COLO829 (cell line): ENCODE data around the gene TAS2R20.
"Not testable (repeated sequence)": the region's sequence is repeated elsewhere in the genome, so short reads cannot be mapped to it uniquely, and the experiment has no call there.

ENCODE experiments used
- DNase-seq: peaks from one replicate; pipeline ENCODE4 v3.0.0; 2012; ENCODE audit warnings: low spot score

The TAS2R20 gene, protein sequence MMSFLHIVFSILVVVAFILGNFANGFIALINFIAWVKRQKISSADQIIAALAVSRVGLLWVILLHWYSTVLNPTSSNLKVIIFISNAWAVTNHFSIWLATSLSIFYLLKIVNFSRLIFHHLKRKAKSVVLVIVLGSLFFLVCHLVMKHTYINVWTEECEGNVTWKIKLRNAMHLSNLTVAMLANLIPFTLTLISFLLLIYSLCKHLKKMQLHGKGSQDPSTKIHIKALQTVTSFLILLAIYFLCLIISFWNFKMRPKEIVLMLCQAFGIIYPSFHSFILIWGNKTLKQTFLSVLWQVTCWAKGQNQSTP

GRCh38 chr12:10998204-10998603, at the start of gene TAS2R20:
Gene TAS2R20, minus strand, starts transcription at chr12:10998304. Its CDS starts 429 bp downstream, at chr12:10997875.
- DNase-seq: no peak

GRCh38 chr12:11041366-11041765, 43.3 kb upstream of the TAS2R20 start:
- not testable (repeated sequence) for DNase-seq

- no peak for DNase-seq
These were observed 42.1 kb upstream of the TAS2R20 start for GRCh38 chr12:11040162-11040561.

DNA sequence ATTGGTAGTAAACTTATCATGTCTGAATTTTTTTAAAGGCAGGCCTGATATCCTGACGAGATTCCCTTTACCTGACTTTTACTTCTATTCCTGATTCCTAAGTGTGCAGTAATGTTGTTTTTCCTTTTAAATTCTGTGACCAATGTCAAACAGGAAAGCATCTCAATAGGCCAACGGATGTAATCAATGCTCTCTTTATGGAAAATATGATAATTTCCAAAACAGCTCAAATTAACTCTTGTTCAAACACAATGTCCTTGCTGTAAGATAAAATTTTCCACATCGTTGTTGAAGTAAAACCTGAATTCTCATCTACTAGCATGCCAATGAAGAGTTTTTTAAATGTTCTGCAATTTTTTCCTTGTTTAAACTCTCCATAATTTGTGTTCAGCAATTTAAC, 41.1 kb upstream of the TAS2R20 start:
- DNase-seq: no peak

DNA sequence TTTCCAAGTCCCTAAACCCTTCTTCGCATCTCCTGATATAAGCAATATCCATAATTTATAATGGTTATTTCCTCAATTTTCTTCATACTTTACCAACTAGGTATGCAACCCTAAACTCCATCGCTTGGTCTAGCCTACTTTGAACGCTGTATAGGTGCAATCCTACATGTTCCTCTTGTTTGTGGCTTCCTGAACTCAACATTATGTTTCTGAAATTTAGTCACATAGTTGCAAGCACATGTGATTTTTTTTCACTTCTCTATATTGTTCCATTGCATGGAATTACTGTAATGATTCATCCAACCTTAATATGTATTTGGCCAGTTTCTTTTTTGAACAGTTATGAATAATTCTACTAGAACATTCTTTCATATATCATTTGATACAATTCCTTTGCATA, 35.9 kb upstream of the TAS2R20 start:
- not testable (repeated sequence) for DNase-seq

GRCh38 chr12:11031307-11031706, 33.2 kb upstream of the TAS2R20 start, which contains the start of gene TAS2R31:
Gene TAS2R31, minus strand, starts transcription at chr12:11031407. Its CDS starts 72 bp downstream, at chr12:11031335.
- no peak for DNase-seq

DNA sequence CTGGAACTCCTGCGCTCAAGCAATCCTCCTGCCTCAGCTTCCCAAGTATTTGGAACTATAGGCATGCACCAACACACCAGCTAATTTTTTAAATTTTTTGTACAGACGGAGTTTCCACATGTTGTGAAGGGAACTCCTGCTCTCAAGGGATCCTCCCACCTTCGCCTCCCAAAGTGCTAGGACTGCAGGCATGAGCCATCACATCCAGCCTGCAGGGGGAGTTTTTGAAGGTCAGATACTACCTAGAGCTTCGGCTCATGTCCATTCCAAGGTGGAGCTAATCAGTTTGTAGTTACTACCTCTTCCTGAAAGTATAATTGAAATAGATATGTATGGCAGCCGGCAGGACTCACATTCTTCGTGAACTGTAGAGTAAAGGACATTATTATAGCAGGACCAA, 28.0 kb upstream of the TAS2R20 start:
- DNase-seq: no peak

DNA sequence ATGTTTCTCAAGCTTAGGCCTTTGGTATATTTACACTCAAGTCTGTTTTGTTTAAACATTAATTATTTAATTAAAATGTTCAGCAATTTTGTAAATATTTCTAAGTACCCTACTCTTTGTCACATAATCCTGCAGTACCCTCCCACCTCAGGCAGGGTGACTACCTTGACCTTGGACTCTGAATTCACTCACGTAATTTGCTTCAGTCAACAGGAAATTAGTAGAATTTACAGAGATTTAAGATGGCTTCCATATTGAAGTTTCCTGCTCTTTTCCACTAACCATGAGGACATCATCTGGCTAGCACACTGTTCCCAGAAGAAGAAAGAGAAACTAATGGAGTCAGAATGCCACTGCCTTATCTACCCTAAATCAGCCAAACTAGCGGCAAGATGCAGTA, 25.3 kb upstream of the TAS2R20 start:
- no peak for DNase-seq

GRCh38 chr12:11022520-11022919, 24.4 kb upstream of the TAS2R20 start, which contains the start of gene TAS2R19:
Gene TAS2R19, minus strand, starts transcription at chr12:11022620. Its CDS starts 49 bp downstream, at chr12:11022571.
- DNase-seq: no peak

DNA sequence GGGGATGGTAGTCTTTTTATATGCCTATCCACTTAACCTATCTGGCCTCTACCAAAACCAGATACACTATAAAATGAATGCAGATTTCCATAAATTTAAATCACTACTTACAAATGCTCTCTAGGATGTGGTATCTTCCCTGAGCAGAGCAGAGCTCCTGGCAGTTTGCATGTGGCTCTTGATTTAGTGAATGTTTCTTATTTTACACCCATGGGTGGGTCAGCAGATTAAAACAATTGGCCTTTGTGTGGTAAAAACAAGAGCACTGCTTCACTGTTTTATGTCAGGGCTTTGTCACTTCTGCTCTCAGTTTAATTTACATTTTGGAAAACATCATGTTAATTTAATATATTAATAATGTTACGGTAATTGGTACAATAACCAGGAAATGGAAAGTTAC, 18.8 kb upstream of the TAS2R20 start:
- peak; percentile 28 for DNase-seq

- no peak for DNase-seq
These were observed 17.8 kb upstream of the TAS2R20 start for GRCh38 chr12:11015775-11016430.

- DNase-seq: no peak
These were observed 16.1 kb upstream of the TAS2R20 start for GRCh38 chr12:11014234-11014633.

DNA sequence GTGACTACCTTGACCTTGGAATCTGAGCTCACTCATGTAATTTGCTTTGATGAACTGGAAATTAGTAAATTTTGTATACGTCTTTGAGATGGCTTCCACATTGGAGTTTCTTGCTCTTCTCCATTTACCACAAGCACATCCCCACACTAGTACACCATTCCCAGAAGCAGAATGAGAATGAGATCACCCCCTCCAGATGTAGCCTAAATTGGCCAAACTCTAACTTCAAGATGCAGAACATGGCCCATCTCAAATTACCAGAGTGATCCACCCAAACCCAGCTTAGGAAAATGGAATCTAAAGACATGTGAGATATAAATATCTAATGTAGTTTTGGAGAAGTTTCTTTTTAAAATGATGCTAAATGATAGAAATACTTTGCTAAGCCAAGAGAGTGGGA, 9.5 kb upstream of the TAS2R20 start:
- no peak for DNase-seq

DNA sequence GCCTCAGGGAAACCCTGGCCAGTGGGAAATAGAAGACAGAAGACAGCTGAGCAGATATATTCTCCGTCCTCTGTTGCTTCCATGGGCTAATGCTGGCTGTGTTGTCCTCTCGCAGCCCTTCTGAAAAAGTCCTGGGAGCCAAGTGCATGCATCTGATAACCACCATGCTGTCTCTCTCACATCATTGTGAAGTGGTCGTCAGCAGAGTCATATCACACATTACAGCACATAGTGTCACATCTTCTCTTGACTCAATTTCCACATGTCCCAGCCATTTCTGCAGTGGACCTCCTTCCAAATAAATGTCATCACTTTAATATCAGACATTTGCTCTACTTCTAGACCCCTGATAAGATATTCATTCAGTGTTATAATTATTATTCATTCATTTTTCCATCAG, 3.8 kb downstream of the TAS2R20 start:
- DNase-seq: no peak

DNA sequence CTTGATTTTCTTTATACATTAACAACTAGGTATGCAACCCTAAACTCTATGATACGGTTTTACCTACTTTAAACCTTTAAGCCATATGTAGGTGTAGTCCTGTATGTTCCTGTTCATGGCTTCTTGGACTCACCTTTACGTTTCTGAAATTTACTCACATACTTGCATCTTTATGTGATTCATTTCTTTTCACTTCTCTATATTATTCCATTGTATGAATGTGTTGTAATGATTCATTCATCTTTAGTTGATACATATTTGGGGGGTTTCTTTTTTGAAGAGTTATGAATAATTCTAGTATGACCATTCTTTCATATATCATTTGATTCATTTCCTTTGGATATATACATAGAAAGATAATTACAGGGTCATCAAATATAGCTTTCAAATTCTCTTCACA, 9.0 kb downstream of the TAS2R20 start:
- no peak for DNase-seq

GRCh38 chr12:10986812-10987211, 11.3 kb downstream of the TAS2R20 start, which contains the start of gene TAS2R50:
Gene TAS2R50, minus strand, starts transcription at chr12:10986912. Its CDS starts 52 bp downstream, at chr12:10986860.
- DNase-seq: no peak

DNA sequence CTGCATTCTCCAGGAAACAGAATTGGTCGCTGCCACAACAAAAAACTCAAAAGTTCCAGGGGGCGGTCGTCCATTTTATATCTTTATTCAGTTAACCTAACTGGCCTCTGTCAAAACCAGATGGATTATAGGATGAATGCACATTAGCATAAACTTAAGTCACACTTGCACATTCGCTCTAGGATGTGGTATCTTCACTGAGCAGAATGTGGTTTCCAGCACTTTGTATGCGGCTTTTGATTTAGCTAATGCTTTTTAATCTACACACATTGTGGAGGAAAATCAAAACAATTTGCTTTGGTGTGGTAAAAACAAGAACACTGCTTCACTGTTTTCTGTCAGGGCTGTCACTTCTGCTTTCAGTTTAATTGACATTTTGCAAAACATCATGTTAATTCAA, 15.9 kb downstream of the TAS2R20 start:
- DNase-seq: no peak

DNA sequence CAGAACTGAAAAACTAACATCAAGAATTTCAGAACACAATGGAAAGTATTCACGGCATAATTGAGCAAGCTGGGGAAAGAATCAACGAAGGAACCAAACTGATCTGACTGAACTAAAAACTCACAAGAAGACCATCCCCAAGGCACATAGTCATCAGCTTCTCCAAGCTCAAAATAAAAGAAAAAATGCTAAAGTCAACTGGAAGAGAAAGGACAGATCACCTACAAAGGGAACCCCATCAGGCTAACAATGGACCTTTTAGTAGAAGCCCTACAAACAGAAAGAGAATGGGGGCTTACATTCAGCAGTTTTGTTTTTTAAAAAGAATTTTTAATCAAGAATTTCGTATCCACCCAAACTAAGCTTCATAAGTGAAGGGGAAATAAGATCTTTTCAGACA, 23.1 kb downstream of the TAS2R20 start:
- DNase-seq: no peak

DNA sequence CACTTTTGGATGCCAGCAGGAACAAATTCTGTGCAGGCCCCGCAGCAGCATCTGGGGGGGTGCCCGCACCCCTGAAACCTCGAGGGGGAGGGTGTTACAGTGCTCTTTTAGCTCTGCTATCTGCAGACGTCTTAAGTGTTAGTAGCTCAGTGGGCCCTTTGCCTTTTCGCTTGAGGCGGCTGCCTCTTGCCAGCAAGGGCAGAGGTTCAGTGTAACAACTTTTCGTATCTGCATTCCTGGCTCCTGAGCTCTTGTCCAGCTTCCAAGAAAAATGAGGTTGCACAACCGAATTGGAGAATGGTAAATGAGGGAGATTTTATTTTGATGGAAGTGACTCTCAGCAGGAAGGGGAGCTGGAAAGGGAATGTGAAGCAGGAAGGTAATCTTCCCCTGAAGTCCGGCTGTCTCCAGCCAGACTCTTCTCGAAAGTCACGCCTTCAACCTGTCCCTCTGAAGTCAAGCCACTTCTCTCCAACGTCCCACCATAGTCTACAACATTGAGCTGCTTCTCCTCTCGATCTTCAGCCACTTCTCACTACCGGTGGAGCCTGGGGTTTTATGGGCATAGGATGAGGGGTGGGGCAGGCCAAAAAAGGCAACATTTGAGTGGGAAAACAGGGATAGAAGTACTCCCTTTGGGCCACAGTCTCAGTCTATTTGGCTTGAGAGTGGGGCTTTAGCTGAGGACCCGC, 29.2 kb downstream of the TAS2R20 start:
- DNase-seq: no peak

- DNase-seq: peak; percentile 52
These were observed 30.7 kb downstream of the TAS2R20 start for GRCh38 chr12:10967409-10967808.

DNA sequence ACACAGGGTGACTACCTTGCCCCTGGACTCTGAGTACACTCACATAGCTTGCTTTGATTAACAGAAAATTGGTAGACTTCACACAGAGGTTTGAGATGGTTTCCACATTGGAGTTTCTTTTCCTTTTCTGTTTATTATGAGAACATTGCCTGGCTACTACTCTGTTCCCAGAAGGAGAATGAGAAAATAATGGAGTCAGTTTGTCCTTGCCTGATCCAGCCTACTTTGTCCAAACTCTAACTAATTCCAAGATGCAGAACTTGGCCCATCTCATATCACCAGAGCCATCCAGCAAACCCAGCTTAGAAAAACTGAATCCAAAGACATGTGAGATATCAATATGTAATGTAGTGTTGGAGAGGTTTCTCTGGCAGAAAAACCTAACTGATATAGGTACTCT, 31.8 kb downstream of the TAS2R20 start:
- no peak for DNase-seq

- no peak for DNase-seq
These were observed 32.6 kb downstream of the TAS2R20 start for GRCh38 chr12:10965476-10965875.

DNA sequence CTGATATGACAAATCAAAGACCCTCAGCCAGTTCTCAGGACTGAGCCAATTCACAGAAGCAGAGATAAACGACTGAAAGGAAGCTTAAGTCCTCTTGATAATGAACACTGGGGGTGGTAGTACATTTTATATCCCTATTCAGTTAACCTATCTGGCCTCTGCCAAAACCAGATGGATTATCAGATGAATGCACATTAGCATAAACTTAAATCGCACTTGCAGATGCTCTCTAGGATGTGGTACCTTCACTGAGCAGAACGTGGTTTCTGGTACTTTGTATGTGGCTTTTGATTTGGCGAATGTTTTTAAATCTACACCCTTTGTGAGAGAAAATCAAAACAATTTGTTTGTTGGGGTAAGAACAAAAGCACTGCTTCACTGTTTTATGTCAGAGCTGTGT, 37.9 kb downstream of the TAS2R20 start:
- no peak for DNase-seq
